Right atrium auricular region (tissue), 2 donors: ENCODE results near the gene FAM180B. TPM values are rescaled to one million over a fixed set of nuclear protein-coding genes. Genes with fewer than 3 reads are reported as not detected.

Experiments
- DNase-seq: peaks from one replicate; pipeline ENCODE4 v3.0.0-alpha.2; 2019; ENCODE audit warnings: low spot score
- H3K27ac ChIP-seq, 2 donors: fragments of 200-600 bp; sonication (generic); 1 replicate in 1 of 2; 2 replicates in 1 of 2; pipeline ENCODE4 v1.5.1; 2016 to 2019
- H3K27me3 ChIP-seq, 2 donors: fragments of 200-600 bp; sonication (generic); one replicate each; pipeline versions ENCODE4 v1.5.1 to v1.6.0; 2017 to 2019
- H3K36me3 ChIP-seq: fragments of 200-600 bp; sonication (generic); one replicate; pipeline ENCODE4 v1.5.1; 2016
- H3K4me1 ChIP-seq, 2 donors: fragments of 200-600 bp; sonication (generic); one replicate each; pipeline versions ENCODE4 v1.5.1 to v1.6.0; 2017 to 2019
- H3K4me3 ChIP-seq, 2 donors: fragments of 200-600 bp; sonication (generic); 1 replicate in 1 of 2; 2 replicates in 1 of 2; pipeline ENCODE4 v1.5.1; 2017 to 2019; ENCODE audit warnings: mild to moderate bottlenecking in 1 of 2, moderate library complexity in 1 of 2
- H3K9me3 ChIP-seq, 2 donors: fragments of 200-600 bp; sonication (generic); one replicate each; pipeline ENCODE4 v1.5.1; 2019
- CTCF ChIP-seq, 2 donors: fragments of 200-600 bp; sonication (generic); IDR thresholded peaks; one replicate each; pipeline ENCODE4 v1.5.1; 2019; ENCODE audit warnings: antibody characterized with exemption in 2 of 2
- total RNA-seq, 2 donors: library from RNA; depleted of rRNA; stranded (reverse); fragments of >200 nt; gene quantifications; one replicate each; pipeline ENCODE4 v1.1.0, GENCODE V29; 2016

Gene FAM180B
- total RNA-seq, 2 donors from 2014 or later, result 0.89 TPM; not detected in 1

GRCh38 chr11:47583844-47584243 is 2.6 kb upstream of the FAM180B start:
- no peak for DNase-seq
- Histone ChIP-seq H3K36me3 (peaks cover 50% of the 10 kb centered on the region), H3K27me3 (no peaks in the 10 kb centered on the region), H3K9me3 (no peaks in the 10 kb centered on the region), H3K4me1 (peaks cover 0 to 18% of the 10 kb centered on the region in 2 donors), H3K27ac (no peak overlapping the region), H3K4me3 (no peak overlapping the region)
- no peak for TF ChIP-seq CTCF (IDR thresholded peaks at IDR 0.05)

- Histone ChIP-seq H3K4me3 (no peak overlapping the region), H3K27ac (no peak overlapping the region), H3K36me3 (peaks cover 30% of the 10 kb centered on the region), H3K27me3 (peaks cover 3 to 4% of the 10 kb centered on the region in 2 donors), H3K4me1 (peaks cover 0 to 4% of the 10 kb centered on the region in 2 donors), H3K9me3 (no peaks in the 10 kb centered on the region)
- no peak for DNase-seq
- no peak for TF ChIP-seq CTCF (IDR thresholded peaks at IDR 0.05)
These were observed 700 bp downstream of the FAM180B start for GRCh38 chr11:47587039-47587716.

GRCh38 chr11:47587723-47588326 is 1.3 kb downstream of the FAM180B start:
- H3K27ac ChIP-seq, result no peak overlapping the region
- no peak overlapping the region for H3K4me3 ChIP-seq
- H3K27me3 ChIP-seq, result peaks cover 5 to 6% of the 10 kb centered on the region in 2 donors
- no peak for TF ChIP-seq CTCF (IDR thresholded peaks at IDR 0.05)
- no peak for DNase-seq
- H3K36me3 ChIP-seq, result peaks cover 24% of the 10 kb centered on the region
- H3K9me3 ChIP-seq, result no peaks in the 10 kb centered on the region
- peaks cover 0 to 4% of the 10 kb centered on the region in 2 donors for H3K4me1 ChIP-seq

GRCh38 chr11:47589118-47589517 is 2.6 kb downstream of the FAM180B start:
- Histone ChIP-seq H3K27me3 (peaks cover 11 to 13% of the 10 kb centered on the region in 2 donors), H3K27ac (no peak overlapping the region), H3K4me3 (peak overlapping the region; percentile 13 to 25)

GRCh38 chr11:47589584-47589976 is 3.1 kb downstream of the FAM180B start:
- H3K4me3 ChIP-seq, result peak overlapping the region; percentile 13 to 25
- TF ChIP-seq CTCF (IDR thresholded peaks at IDR 0.05), result no peak
- peaks cover 6% of the 10 kb centered on the region for H3K36me3 ChIP-seq
- H3K9me3 ChIP-seq, result no peaks in the 10 kb centered on the region
- peaks cover 14 to 16% of the 10 kb centered on the region in 2 donors for H3K27me3 ChIP-seq
- DNase-seq, result no peak
- peaks cover 0 to 17% of the 10 kb centered on the region in 2 donors for H3K4me1 ChIP-seq
- no peak overlapping the region for H3K27ac ChIP-seq

More at GRCh38 chr11:47589118-47589517, 2.6 kb downstream of the FAM180B start:
- no peak for DNase-seq
- Histone ChIP-seq H3K36me3 (peaks cover 11% of the 10 kb centered on the region), H3K9me3 (no peaks in the 10 kb centered on the region), H3K4me1 (peaks cover 0 to 13% of the 10 kb centered on the region in 2 donors)
- TF ChIP-seq CTCF (IDR thresholded peaks at IDR 0.05), result no peak
